Measurements from ENCODE around the gene CEP70.

CEP70 gene

GRCh38 chr3:138449490-138449889 is 144.6 kb downstream of the CEP70 start:
- no peak for DNase-seq

GRCh38 chr3:138448631-138449030 is 145.4 kb downstream of the CEP70 start:
- no peak for DNase-seq

- DNase-seq, result no peak
These were observed 148.4 kb downstream of the CEP70 start for GRCh38 chr3:138445654-138446053.

GRCh38 chr3:138445236-138445635 is 148.8 kb downstream of the CEP70 start:
- no peak for DNase-seq

Data from DMS79 (cell line).